T-helper 9 cell (primary cell): ENCODE data around the gene COLEC11.
"Not testable (repeated sequence)": the region's sequence is repeated elsewhere in the genome, so short reads cannot be mapped to it uniquely, and the experiment has no call there.

Experiments
- DNase-seq: peaks from one replicate; pipeline ENCODE4 v3.0.0-alpha.2; 2020

COLEC11 gene

DNA sequence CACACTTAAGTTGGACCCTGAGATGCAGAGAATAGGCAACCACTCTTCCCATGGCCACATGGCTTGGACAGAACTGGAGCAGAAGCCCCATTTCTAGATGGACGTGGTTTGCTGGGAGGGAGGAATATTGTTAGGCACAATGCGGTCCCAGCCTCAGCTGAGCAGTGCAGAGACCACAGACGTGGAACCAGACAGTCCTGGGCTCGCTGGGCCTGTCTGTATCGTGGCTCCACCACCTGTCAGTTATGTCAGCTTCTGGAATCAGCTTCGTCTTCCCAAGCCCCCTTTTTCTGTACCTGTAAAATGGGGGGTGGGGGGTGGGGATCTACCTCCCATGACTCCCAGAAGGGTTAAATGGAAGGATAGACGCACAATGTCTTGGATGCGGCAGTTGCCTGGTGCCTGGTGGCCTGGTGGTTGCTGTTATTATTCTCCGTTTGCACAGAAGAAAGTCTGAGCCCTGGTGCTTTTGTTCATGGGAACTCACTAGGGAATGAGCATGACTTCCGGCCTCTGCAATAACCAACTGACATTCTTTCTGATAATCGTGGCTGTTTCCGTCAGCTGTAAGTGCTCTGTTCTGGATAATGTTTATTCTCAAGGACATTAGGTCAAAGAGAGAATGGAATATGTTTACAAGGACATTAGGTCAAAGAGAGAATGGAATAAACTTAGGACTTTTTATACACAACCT, 31.4 kb downstream of the COLEC11 start:
- no peak for DNase-seq

DNA sequence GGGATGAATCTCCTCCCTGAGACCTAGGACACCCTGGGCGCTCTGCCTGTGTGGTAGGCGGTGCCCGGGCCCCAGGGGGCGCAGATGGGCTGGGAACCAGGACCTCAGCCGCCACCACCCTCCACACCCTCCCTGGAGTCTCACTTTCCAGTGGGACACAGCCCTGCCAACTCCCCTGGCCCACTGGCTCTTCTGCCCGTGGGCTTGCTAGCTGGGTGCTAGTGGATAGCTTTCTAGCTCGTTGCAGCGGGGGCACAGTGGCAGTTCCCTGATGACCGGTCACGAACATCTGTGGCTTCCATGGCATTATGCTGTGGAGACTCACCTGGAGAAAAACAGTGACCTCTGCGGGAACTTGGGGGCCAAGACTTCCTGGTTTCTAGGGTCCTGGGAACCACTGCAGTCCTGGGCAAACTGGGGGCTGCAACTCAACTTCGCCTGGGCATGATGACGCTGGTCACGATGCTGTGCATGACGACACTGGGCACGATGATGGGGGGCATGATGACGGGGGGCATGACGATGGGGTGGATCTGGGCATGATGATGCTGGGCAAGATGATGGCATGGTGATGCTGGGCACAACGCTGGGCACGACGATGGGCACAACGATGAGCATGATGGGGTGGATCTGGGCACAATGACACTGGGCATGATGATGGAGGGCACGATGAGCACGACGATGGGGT, 32.0 kb downstream of the COLEC11 start:
- DNase-seq: no peak

DNA sequence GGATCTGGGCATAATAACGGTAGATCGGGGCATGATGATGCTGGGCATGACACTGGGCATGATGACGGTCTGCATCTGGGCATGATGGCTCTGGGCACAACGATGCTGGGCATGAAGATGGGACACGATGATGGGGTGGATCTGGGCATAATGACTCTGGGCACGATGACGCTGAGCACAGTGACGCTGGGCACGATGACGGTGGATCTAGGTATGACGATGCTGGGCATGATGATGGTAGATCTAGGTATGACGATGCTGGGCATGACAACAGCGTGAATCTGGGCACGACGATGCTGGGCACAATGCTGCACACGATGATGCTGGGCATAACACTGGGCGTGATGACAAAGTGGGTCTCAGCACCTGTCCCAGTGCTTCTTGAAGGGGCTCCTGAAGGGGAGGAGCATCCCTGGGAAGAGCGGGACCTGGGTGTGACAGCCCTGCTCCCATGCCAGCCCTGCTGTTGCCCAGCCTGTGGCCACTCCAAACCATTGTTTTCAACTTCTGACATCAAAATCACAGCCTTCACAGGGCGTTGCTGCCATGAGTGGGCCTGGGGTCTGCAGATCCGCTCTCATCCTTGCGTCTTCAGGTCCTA, 32.7 kb downstream of the COLEC11 start:
- no peak for DNase-seq

DNA sequence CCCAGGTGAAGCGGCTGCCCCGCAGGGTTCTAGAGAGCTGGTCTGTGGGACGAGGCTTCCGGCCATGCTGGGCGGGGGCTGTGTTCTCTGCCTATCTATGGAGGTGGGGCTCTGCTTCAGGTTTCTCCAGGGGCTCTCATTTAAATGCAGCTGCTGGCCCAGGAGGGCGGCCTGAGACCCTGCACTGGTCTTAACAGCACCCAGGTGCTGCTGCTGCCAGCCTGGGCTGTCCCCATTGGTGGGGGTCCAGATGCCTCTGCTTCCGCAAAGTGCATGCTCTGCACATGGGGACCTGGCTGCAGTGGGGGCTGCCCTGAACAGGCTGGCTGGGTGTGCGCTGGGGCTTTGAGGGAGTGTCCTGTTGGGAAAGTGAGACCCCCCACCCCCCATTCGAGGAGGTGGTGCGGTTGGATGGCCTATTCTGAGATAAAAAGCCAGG, 33.3 kb downstream of the COLEC11 start:
- no peak for DNase-seq

DNA sequence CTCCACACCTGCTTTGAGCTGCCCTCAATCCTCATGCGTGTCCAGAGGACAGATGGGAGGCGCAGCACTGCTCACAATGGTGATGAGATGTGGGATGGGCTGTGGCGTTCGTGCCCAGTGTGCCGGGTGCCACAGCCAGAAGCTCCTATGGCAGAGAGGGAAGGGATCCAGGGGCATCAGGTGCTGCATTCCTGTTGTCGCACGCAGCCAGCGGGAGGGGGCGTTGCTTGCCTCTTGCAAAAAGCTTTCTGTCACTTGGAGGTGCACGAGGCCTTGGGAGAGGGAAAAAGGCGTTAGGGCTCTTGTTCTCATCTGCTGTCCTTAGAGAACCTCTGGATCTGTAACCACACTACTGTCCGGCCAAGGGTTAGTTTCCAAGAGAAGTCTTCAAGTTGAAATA, 33.9 kb downstream of the COLEC11 start:
- DNase-seq: no peak

DNA sequence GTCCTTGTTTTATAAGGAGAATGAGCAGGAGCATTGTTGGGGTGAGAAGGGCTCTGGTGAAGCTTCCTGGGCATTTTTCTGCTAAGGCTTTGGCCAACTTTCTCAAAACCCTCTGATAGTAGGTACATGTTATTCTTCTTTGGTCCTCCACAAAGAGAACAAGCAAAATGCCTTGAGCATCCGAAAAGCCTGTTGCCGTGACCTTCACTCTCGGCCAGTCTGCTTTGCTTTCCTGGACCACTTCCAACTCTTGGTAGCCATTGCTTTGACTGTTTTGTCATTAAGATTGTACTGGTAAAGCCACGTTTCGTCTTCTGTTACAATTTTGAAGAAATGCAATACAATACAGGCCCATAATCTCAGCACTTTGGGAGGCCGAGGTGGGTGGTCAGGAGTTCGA, 35.7 kb downstream of the COLEC11 start:
- no peak for DNase-seq

DNA sequence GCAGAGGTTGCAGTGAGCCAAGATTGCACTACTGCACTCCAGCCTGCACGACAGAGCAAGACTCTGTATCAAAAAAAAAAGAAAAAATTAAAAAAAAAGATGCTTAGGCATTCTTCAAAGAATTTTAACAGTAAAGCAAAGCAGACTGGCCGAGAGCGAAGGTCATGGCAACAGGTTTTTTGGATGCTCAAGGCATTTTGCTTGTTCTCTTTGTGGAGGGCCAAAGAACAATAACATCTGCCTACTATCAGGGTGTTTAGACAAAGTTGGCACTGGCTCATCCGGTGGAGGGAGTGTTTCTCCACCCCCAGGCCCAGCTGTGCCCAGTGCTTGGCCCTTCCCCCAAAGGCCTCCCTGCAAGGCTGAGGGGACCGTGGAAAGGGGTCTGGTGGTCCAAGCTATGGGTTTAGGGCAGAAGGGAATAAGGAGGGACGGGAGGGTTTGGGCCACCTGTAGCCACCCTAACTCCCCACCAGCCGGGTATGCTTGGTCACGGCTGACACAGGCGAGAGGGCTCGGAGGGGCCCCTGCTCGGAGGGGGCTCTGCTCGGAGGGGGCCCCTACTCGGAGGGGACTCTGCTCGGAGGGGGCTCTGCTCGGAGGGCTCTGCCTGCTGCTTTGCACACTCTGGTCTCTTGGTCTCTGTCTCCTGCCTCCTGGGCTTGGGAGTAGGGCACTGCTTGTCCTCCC, 36.4 kb downstream of the COLEC11 start:
- DNase-seq: no peak

DNA sequence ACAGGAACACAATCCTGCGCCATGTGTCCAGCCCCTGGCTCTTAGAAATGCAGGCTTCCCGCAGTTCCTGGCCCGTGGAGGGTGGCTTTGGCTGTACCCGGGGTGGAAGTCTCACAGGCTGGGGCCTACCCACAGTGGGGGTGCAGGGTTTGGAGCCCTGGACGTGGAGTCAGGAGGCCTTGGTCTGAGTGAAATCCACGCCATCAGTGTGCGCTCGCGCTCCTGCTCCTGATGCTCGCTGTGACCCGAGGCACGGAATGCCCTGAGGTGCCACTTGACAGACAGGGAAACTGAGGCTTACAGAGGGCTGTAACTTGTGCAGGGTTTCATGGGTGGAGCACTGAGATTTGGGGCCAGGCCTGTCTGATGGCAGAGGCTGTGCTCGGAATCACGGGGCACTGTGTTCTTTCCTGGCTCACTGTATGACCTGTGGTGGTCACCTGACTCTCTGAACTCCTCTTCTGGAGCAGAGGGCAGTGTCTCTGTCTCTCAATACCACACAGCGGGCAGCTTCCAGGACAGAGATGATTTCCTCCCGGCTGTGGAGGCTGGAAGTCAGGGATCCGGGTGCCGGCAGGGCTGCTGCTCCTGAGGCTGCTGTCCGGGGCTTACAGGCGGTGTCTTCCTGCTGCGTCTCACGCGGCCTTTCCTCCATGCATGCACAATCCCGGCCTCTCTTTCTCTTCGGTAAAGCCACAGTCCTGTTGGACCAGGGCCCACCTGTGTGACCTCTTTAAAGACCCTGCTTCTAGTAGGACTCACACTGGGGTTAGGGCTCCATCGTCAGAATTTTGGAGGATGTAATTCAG, 37.1 kb downstream of the COLEC11 start:
- no peak for DNase-seq

DNA sequence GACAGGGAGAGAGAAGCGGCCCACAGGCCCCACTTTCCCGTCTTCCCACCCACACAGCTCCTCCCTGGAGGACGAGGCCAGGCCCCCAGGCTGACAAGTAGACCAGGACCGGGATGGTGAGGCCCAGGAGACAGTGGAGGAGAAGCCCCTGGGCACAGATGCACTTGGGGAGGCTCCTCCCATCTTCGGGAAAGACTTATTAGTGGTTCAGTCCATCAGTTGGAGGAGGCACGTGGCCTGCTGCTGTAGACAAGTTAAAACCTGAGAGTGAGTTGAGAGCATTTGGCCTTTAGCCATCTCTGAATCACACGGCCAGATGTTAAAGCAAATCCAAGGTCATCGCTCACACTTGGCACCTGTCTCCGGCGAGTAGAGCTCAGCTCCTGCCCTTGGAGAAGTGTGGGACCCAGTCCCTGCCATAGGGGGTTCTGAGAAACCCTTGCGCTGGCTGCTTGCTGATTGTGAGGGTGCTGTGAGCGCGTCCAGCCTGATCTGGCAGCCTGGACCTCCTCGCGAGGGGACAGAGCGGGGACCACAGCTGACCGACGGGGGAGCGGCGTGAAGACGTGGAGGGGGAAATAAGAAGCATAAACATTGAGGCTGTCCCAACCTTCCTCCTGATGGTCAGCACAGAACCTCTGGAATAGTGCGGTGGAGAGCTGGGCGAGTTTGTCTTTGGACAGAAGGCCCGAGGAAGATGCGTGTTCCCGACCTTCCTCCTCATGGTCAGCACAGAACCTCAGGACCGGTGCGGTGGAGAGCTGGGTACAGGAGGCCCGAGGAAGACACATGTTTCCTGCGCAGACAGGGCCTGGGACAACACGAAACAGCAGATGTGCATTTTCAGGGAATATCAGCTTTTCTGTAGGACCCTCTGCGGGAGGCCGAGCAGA, 38.4 kb downstream of the COLEC11 start:
- no peak for DNase-seq

DNA sequence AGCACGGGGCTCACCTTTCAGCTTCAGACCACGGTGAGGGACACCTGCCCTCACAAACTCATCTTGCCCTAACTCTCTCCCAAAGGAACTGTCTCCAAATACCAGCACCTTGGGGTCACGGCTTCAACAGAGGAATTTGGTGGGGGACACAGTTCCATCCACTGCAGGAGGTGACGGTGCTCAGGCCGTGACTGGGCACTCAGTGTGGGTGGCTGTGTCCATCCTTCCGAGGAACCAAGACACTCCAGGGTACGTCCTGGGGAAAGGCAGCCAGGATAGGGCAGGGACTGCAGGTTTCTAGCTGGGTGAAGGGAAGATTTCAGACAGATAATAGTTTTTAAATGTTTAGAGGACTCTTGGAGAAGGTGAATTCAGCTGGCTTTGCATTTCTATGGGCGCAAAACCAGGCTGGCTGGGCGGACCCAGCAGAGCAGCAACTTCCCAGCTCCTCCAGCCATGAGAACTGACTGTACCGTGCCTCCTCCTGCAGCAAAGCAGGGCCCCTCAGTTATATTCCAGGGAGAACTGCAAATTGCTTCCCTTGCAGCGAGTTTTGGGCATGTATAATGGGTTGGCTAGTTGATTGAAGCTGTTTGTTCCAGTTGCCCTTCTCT, 39.2 kb downstream of the COLEC11 start:
- DNase-seq: no peak

DNA sequence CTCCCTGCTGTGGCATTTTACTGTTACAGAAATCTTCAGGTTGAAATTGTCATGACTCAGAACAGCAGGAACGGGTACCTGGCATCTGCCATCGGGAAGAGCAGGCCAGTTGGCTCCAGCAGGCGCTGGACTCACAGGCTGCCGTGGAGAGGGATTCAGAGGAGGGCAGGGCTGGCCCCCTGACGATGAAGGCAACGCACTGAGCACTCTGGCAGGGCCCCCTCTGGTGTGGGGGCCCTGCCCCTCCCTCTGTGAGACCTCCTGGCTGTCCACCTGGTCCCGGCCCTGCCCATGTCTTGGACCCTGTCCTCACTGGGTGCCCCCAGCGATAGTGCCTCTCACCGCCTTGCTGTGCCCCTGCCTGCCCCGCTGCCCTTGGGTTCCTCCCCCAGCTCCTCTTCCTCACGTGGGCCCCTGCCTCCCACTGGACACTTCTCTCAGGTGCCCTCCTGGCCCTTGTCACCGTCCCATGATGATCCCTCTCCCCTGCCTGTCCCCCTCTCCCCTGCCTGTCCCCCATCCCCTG, 39.7 kb downstream of the COLEC11 start:
- DNase-seq: no peak

DNA sequence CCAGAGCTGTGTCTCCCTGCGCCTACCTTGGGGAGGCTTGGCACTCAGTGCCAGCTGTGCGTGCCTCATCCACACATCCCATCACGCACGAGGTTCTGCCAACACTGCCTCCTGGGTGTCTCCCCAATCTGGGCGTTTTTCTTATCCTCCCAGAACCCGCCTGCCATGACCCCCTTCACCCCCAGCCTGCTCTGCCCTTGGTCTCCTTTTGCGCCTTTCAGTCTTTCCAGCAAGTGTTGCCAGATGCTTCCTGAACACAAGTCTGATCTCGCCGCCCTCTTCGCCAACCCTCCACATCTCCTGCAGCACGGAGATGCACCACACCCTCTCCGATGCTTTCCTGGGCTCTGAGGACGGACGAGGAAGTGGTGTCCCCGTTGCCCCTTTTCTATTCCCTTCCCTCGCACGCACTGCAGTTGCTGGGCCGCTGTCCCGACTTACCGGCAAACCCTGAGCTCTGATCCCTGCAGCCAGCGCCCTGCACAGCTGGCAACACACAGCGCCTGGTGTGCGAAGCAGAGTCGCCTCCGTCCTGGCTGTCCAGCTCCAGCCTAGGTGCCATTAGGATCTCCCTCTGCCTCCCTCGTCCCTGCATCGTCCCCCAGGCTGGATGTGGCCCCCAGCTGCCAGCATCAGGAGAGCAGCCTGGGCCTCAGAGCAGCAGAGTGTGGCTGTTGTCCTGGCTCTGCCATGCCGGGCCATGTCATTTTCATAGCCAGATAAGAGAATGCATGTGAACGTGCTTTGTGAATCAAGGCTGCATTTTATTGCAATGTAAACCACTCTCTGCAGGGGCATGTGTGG, 40.5 kb downstream of the COLEC11 start:
- no peak for DNase-seq

DNA sequence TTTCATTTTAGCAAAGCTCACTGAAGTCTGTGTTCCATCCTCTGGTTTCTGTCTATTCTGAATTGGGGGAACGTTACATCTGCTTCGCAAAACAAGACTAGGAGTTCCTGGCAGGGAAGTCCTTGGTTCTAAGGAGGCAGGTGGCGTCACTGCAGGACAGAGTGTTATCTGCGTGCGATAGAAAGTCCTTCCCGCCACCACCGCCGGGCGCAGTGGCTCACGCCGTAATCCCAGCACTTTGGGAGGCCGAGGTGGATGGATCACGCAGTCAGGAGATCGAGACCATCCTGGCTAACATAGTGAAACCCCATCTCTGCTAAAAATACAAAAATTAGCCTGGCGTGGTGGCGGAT, 41.0 kb downstream of the COLEC11 start:
- DNase-seq: not testable (repeated sequence)

DNA sequence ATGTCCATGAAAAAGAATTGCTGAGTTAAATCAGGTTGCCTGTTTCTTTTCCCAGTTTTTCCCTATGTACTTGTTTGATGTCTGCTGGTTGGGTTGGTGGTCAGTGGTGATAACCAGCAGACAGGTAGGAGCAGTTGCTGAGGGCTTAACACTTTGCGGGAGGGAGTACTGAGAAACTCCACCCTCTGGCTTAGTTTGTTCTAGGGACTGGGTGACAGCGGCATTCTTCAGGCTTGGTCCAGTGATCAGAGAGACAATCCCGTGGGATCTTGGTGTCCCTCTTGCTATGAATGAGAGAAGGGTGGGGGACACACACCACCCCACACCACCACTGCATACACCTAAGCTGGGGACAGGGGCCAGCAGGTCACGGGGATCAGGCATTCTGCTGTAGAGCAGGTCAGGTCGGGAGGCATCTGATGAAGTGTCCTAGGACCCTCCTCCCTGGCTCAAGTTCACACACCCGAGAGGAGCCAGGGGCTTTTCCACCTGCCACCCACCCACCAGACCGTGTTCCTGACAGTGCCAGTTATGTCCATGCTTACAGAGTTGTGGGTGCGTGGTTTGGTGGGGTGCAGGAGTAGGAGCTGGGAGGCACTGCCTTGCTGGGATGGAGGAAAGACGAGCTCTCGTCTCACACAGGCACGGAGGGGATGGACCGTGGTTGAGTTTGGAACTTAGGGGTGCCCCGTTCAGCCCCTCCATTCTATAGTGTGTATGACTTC, 41.8 kb downstream of the COLEC11 start:
- no peak for DNase-seq

DNA sequence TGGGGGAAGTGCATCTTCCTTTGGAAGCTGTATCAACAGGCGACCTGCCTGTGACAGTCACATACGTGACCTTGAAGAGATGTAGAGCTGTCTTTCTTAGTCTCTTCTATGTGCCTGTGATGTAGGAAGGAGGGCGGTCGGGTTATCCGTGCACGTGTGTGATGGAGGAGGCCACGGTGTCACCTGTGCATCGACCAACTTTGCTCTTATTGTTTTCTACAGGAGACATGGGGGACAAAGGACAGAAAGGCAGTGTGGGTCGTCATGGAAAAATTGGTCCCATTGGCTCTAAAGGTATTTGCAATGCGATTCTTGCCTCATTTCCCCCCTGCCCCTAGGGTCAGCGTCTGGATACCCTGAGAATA, 42.4 kb downstream of the COLEC11 start:
- DNase-seq: no peak

DNA sequence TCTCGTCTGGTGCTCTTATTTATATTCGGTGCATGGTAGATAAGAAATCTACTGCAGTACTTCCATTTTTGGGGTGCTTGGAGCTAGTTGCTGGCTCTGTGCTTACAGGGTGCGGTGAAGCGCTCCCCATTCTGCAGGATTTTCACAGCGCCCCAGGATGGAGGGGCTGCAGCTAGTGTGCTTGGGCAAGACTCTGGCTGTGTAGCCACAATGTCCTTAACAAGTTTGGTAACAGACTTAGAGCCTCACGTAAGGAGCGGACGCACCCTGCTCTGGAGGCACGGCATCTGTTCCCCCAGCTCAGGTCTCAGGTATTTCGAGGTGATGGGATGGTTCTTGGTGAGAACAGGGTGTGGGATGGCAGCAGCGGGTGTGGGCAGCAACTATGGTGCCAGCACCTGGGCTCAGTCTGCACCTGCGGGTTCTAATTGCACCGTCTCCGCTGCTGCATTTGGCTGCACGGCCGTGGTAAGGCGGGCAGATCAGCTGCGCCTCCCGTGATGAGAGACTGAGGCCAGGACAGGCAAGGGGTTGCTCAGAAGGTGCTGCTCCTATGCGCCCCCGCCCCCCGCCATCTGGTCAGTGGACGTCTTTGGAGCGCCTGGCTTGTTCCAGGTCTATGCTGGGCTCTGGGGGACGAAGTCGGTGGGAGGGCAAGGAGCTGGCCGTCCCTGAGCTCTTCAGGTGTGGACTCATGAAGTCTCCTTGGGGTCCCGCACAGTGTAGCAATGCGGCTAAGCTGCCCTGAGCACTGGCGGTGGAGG, 43.0 kb downstream of the COLEC11 start:
- no peak for DNase-seq

DNA sequence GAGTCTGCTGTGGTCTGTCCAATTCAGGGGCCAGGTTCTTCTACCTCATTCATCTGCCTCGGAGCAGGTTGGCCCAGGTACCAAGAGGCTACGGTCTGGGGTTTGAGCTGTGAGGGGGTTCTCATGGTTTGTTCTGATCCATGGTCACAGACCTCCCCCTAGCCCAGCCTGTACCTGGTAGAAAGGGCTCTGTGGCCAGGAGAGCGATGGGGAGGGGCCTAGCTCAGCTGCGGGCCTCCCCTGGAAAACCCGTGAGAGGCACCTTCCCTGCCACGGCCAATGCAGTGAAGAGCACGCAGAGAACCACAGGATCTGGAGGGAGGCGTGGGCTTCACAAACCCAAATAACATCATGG, 43.5 kb downstream of the COLEC11 start:
- DNase-seq: no peak

DNA sequence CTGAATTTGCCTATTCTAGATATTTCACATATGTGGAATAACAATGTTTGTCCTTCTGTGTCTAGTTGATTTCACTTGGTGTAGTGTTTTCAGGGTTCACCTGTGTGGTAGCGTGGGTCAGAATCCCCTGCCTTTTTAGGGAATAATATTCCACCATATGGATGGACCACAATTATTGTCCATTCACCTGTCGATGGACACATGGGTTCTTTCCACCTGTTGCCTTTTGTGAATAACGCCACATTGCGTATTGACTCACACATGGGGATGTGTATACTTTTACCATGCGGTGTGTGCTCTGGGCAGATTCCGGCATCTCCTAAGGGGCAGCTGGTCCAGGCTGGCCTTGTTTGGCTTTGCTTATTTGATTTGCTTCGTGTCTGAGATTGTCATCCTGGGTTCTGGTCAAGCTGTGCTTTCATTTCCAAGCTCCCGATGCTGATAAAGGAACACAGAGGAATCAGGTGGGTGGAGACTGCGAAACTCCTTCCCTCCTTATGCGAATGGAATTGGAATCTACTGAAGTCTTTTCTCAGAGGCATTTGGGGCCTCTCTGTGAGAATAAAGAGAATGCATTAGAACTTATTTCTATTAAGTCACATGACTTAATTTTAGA, 44.2 kb downstream of the COLEC11 start:
- DNase-seq: no peak
